ENCODE data around the gene GVQW3. TPM values are rescaled to one million over a fixed set of nuclear protein-coding genes. Genes with fewer than 3 reads are reported as not detected.

GVQW3 gene
- total and polyA plus RNA-seq, 2 of the 8 experiments (the other 6 are each of a cell fraction or from before 2014, with no cell fraction given): 5.5 to 8.1 TPM

DNA sequence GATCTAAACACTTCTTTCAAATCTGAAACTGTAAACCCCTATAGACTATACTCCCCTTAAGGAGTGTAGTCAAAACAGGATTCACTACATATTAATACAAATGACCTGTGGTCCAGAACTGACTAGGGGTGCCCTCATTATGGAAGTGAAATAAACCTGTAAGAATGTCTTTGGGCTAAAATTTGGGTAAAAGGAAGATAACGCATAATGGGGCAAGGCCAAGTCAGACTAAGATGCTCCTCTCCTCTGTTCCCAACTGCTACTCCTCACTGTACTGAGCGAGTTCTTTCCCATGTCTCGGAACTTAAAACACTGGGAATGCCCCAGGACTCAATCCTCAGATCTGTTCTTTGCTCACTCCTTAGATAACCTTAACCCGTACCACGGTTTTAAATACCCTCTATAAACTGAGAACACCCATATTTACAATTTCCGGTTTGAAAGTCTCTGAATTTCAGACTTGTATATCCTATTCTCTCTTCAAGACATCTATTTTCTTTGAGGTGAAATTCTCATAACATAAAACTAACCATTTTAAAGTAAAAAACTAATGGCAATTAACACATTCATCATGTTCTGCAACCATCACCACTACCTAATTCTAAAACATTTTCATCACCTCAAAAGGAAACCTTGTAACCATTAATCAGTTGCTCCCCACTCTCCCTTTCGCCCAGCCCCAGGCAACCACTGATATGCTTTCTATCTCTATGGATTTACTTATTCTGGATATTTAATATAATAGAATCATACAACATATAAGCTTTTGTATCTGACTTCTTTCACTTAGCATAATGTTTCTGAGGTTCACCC lies 4.2 kb upstream of the GVQW3 start (continued):
- TF ChIP-seq, protein P1, sequence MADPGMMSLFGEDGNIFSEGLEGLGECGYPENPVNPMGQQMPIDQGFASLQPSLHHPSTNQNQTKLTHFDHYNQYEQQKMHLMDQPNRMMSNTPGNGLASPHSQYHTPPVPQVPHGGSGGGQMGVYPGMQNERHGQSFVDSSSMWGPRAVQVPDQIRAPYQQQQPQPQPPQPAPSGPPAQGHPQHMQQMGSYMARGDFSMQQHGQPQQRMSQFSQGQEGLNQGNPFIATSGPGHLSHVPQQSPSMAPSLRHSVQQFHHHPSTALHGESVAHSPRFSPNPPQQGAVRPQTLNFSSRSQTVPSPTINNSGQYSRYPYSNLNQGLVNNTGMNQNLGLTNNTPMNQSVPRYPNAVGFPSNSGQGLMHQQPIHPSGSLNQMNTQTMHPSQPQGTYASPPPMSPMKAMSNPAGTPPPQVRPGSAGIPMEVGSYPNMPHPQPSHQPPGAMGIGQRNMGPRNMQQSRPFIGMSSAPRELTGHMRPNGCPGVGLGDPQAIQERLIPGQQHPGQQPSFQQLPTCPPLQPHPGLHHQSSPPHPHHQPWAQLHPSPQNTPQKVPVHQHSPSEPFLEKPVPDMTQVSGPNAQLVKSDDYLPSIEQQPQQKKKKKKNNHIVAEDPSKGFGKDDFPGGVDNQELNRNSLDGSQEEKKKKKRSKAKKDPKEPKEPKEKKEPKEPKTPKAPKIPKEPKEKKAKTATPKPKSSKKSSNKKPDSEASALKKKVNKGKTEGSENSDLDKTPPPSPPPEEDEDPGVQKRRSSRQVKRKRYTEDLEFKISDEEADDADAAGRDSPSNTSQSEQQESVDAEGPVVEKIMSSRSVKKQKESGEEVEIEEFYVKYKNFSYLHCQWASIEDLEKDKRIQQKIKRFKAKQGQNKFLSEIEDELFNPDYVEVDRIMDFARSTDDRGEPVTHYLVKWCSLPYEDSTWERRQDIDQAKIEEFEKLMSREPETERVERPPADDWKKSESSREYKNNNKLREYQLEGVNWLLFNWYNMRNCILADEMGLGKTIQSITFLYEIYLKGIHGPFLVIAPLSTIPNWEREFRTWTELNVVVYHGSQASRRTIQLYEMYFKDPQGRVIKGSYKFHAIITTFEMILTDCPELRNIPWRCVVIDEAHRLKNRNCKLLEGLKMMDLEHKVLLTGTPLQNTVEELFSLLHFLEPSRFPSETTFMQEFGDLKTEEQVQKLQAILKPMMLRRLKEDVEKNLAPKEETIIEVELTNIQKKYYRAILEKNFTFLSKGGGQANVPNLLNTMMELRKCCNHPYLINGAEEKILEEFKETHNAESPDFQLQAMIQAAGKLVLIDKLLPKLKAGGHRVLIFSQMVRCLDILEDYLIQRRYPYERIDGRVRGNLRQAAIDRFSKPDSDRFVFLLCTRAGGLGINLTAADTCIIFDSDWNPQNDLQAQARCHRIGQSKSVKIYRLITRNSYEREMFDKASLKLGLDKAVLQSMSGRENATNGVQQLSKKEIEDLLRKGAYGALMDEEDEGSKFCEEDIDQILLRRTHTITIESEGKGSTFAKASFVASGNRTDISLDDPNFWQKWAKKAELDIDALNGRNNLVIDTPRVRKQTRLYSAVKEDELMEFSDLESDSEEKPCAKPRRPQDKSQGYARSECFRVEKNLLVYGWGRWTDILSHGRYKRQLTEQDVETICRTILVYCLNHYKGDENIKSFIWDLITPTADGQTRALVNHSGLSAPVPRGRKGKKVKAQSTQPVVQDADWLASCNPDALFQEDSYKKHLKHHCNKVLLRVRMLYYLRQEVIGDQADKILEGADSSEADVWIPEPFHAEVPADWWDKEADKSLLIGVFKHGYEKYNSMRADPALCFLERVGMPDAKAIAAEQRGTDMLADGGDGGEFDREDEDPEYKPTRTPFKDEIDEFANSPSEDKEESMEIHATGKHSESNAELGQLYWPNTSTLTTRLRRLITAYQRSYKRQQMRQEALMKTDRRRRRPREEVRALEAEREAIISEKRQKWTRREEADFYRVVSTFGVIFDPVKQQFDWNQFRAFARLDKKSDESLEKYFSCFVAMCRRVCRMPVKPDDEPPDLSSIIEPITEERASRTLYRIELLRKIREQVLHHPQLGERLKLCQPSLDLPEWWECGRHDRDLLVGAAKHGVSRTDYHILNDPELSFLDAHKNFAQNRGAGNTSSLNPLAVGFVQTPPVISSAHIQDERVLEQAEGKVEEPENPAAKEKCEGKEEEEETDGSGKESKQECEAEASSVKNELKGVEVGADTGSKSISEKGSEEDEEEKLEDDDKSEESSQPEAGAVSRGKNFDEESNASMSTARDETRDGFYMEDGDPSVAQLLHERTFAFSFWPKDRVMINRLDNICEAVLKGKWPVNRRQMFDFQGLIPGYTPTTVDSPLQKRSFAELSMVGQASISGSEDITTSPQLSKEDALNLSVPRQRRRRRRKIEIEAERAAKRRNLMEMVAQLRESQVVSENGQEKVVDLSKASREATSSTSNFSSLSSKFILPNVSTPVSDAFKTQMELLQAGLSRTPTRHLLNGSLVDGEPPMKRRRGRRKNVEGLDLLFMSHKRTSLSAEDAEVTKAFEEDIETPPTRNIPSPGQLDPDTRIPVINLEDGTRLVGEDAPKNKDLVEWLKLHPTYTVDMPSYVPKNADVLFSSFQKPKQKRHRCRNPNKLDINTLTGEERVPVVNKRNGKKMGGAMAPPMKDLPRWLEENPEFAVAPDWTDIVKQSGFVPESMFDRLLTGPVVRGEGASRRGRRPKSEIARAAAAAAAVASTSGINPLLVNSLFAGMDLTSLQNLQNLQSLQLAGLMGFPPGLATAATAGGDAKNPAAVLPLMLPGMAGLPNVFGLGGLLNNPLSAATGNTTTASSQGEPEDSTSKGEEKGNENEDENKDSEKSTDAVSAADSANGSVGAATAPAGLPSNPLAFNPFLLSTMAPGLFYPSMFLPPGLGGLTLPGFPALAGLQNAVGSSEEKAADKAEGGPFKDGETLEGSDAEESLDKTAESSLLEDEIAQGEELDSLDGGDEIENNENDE (IDR thresholded peaks at IDR 0.05; ENCODE audit: insufficient replicate concordance, low read length): no peak
- TF ChIP-seq SIRT6 (IDR thresholded peaks at IDR 0.05; ENCODE audit: low read length) (no peak), CEBPB (IDR thresholded peaks at IDR 0.05; ENCODE audit: low read depth, low read length) (no peak), TBP (IDR thresholded peaks at IDR 0.05; ENCODE audit: low read depth, low read length) (no peak)
- TF ChIP-seq, protein P2, sequence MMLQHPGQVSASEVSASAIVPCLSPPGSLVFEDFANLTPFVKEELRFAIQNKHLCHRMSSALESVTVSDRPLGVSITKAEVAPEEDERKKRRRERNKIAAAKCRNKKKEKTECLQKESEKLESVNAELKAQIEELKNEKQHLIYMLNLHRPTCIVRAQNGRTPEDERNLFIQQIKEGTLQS (IDR thresholded peaks at IDR 0.05; ENCODE audit: insufficient read depth, low read depth, low read length): no peak

All from H1 (cell line).